Esophagus muscularis mucosa (tissue), 2 donors: ENCODE results near the gene ERC2.

Experiments used
- EP300 ChIP-seq: sonication (generic); formaldehyde crosslinking; IDR thresholded peaks from one replicate; pipeline ENCODE4 v1.6.1; 2017; ENCODE audit warnings: antibody characterized with exemption
- POLR2A ChIP-seq: fragments of 450-650 bp; IDR thresholded peaks from one replicate; pipeline ENCODE4 v1.6.1; 2017; ENCODE audit warnings: antibody characterized with exemption, moderate library complexity, mild to moderate bottlenecking, low read depth

DNA sequence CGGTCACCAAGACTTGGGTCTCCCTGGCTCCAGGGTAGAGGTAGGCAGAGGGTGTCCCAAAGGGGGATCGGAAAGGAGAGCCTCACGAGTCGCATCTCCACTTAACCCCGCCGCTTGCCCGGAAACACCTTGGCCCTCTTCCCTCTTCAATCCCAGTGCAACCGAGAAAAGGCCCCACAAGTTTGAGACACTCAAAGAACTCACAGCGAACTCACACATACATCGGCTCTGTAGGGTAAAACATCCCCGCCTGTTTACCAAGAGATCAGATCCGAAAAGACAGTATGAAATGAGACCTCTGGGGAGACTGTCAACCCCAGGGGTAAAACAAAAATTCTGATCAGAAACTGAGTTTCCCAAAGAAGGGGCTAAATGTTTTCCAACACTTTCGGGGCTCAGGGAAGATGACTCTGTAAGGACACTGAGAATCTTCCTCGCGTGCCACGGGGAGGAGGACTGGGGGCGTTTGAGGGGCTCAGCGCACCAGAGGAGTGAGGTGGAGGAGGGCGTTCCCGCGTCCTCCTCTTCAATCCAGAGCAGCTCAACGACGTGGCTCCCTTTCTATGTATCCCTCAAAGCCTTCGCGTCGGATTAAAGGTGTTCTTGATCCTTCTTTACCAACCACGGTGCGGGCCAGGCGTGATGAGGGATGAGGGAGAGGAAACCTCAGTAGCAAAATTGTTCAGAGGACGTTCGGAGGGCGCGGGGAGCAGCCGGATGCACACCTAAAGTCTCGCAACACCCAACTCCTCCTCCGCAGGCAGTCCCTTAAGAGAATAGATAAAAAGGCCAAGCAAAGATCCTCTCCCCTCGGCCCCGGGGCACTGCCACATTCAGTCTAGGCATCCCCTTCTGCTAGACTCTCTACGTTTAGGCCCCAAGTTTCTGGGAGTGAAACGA is 984.8 kb downstream of the ERC2 start:
- TF ChIP-seq EP300 (no peak), POLR2A (no peak)
